ENCODE data around the gene THBS2.
"Not testable (repeated sequence)": the region's sequence is repeated elsewhere in the genome, so short reads cannot be mapped to it uniquely, and the experiment has no call there.

Gene THBS2

GRCh38 chr6:169212897-169213813, 40.5 kb downstream of the THBS2 start:
- no peak for FAIRE-seq
- peak; percentile 89 for DNase-seq (ENCODE audit: low spot score)

GRCh38 chr6:169212436-169212835, 41.2 kb downstream of the THBS2 start:
- FAIRE-seq = peak; percentile 53
- no peak for DNase-seq (ENCODE audit: low spot score)

- peak; percentile 30 for FAIRE-seq
- no peak for DNase-seq (ENCODE audit: low spot score)
These were observed 41.8 kb downstream of the THBS2 start for GRCh38 chr6:169211881-169212280.

- FAIRE-seq = no peak
These were observed 43.0 kb downstream of the THBS2 start for GRCh38 chr6:169210611-169211010.

GRCh38 chr6:169208011-169208410, 45.6 kb downstream of the THBS2 start:
- no peak for DNase-seq (ENCODE audit: low spot score)
- FAIRE-seq = no peak

More at GRCh38 chr6:169210611-169211010, 43.0 kb downstream of the THBS2 start:
- DNase-seq (ENCODE audit: low spot score) = no peak

- no peak for FAIRE-seq
- no peak for DNase-seq (ENCODE audit: low spot score)
These were observed 46.2 kb downstream of the THBS2 start for GRCh38 chr6:169207482-169207881.

GRCh38 chr6:169205176-169206160, 48.2 kb downstream of the THBS2 start:
- no peak for FAIRE-seq
- no peak for DNase-seq (ENCODE audit: low spot score)

GRCh38 chr6:169204167-169204566, 49.5 kb downstream of the THBS2 start:
- FAIRE-seq = no peak
- DNase-seq (ENCODE audit: low spot score) = no peak

- FAIRE-seq = no peak
- no peak for DNase-seq (ENCODE audit: low spot score)
These were observed 51.7 kb downstream of the THBS2 start for GRCh38 chr6:169201985-169202384.

- FAIRE-seq (no peak), DNase-seq (ENCODE audit: low spot score) (no peak)
These were observed 52.6 kb downstream of the THBS2 start for GRCh38 chr6:169200893-169201514.

- DNase-seq (ENCODE audit: low spot score) = no peak
- FAIRE-seq = no peak
These were observed 53.9 kb downstream of the THBS2 start for GRCh38 chr6:169199625-169200335.

- DNase-seq (ENCODE audit: low spot score) (no peak), FAIRE-seq (no peak)
These were observed 54.8 kb downstream of the THBS2 start for GRCh38 chr6:169198885-169199284.

- FAIRE-seq; DNase-seq (ENCODE audit: low spot score): not testable (repeated sequence)
These were observed 55.7 kb downstream of the THBS2 start for GRCh38 chr6:169197929-169198328.

- not testable (repeated sequence) for FAIRE-seq; DNase-seq (ENCODE audit: low spot score)
These were observed 57.4 kb downstream of the THBS2 start for GRCh38 chr6:169196279-169196678.

- FAIRE-seq = no peak
- no peak for DNase-seq (ENCODE audit: low spot score)
These were observed 58.9 kb downstream of the THBS2 start for GRCh38 chr6:169194737-169195136.

GRCh38 chr6:169190970-169191369, 62.7 kb downstream of the THBS2 start:
- no peak for FAIRE-seq
- DNase-seq (ENCODE audit: low spot score) = no peak

GRCh38 chr6:169190144-169190584, 63.5 kb downstream of the THBS2 start:
- FAIRE-seq (no peak), DNase-seq (ENCODE audit: low spot score) (peak; percentile 74)

- DNase-seq (ENCODE audit: low spot score) (no peak), FAIRE-seq (no peak)
These were observed 64.0 kb downstream of the THBS2 start for GRCh38 chr6:169189686-169190085.

- FAIRE-seq (no peak), DNase-seq (ENCODE audit: low spot score) (no peak)
These were observed 64.5 kb downstream of the THBS2 start for GRCh38 chr6:169189182-169189581.

GRCh38 chr6:169188475-169188874, 65.2 kb downstream of the THBS2 start:
- FAIRE-seq (no peak), DNase-seq (ENCODE audit: low spot score) (peak; percentile 86)

- DNase-seq (ENCODE audit: low spot score) = no peak
- FAIRE-seq = peak; percentile 84
These were observed 65.6 kb downstream of the THBS2 start for GRCh38 chr6:169188051-169188470.
